K562 (cell line): ENCODE measurements around the gene NELL1. TPM values are rescaled to one million over a fixed set of nuclear protein-coding genes. Genes with fewer than 3 reads are reported as not detected.

Experiments
- DEAF1 ChIP-seq: fragments of 450-650 bp; formaldehyde crosslinking; IDR thresholded peaks from 2 replicates; pipeline ENCODE4 v1.4.0; 2020; ENCODE audit warnings: mild to moderate bottlenecking, moderate library complexity
- JUN ChIP-seq, 2 experiments: sonication (generic) in 1 of 2; formaldehyde crosslinking in 1 of 2; IDR thresholded peaks; 2 replicates each; pipeline versions ENCODE4 v1.6.1 to v1.8.0; 2012 to 2022; ENCODE audit warnings: borderline replicate concordance in 2 of 2, mild to moderate bottlenecking in 2 of 2, improper control_type of control experiment in 1 of 2, low read depth in 1 of 2, low read length in 1 of 2, missing genetic modification reagents in 1 of 2
- JUND ChIP-seq, 2 experiments: IDR thresholded peaks; 2 replicates in 1 of 2; 3 replicates in 1 of 2; pipeline ENCODE4 v1.6.1; 2011; ENCODE audit warnings: borderline replicate concordance in 2 of 2, low read depth in 2 of 2, low read length in 2 of 2, improper control_type of control experiment in 1 of 2, missing biosample characterization in 1 of 2, missing genetic modification characterization in 1 of 2, missing genetic modification reagents in 1 of 2
- ZBTB33 ChIP-seq: sonication (generic); formaldehyde crosslinking; IDR thresholded peaks from 2 replicates; pipeline ENCODE4 v1.8.1; 2023; ENCODE audit warnings: mild to moderate bottlenecking, missing genetic modification reagents
- ZNF449 ChIP-seq: fragments of 250-450 bp; sonication (Bioruptor Pico); IDR thresholded peaks from 2 replicates; pipeline ENCODE4 v1.8.0; 2022; ENCODE audit warnings: moderate library complexity, mild to moderate bottlenecking, inconsistent platforms
- polyA plus RNA-seq, 8 experiments: library from polyadenylated mRNA; depleted of rRNA in 4 of 8; stranded (reverse) in 5 of 8; unstranded in 3 of 8; fragments of >200 nt; fragmentation: Nextera tagmentation in 2 of 8; fragmentation: Illumina TruSeq in 1 of 8; extraction: Ambion mirVana in 2 of 8; extraction: Trizol in 1 of 8; gene quantifications; 2 replicates each; pipeline versions ENCODE4 v1.2.1 to v1.2.3, GENCODE V29; 2011 to 2014; ENCODE audit warnings: inconsistent platforms in 1 of 8, missing spikeins in 1 of 8
- total RNA-seq, 7 experiments: library from RNA; depleted of rRNA in 6 of 7; stranded (reverse); fragments of >200 nt in 6 of 7; fragmentation: Illumina TruSeq in 2 of 7; extraction: Trizol in 2 of 7; gene quantifications; 2 replicates each; pipeline versions ENCODE4 v1.2.1 to v1.2.3, GENCODE V29; 2011 to 2021; ENCODE audit warnings: low replicate concordance in 1 of 7
- TF ChIP-seq, protein P1 (sequence below): sonication (generic); formaldehyde crosslinking; IDR thresholded peaks from 2 replicates; pipeline ENCODE4 v1.8.0; 2022; ENCODE audit warnings: missing genetic modification reagents, mild to moderate bottlenecking, borderline replicate concordance

NELL1 gene
- total and polyA plus RNA-seq, 9 of the 15 experiments (the other 6 are each of a cell fraction or from before 2014, with no cell fraction given) = not detected

- TF ChIP-seq DEAF1 (CRISPR knock-in tag) (no peak), JUN (IDR thresholded peaks at IDR 0.05; ENCODE audit: borderline replicate concordance, low read depth, low read length) (no peak), JUN (CRISPR knock-in tag; IDR thresholded peaks at IDR 0.05; ENCODE audit: borderline replicate concordance) (no peak), JUND (IDR thresholded peaks at IDR 0.05; ENCODE audit: borderline replicate concordance, low read depth, low read length) (no peak), JUND (tag; IDR thresholded peaks at IDR 0.05; ENCODE audit: borderline replicate concordance, low read depth, low read length) (no peak), ZBTB33 (no peak), ZNF449 (CRISPR knock-in tag) (no peak)
- TF ChIP-seq, protein P1, sequence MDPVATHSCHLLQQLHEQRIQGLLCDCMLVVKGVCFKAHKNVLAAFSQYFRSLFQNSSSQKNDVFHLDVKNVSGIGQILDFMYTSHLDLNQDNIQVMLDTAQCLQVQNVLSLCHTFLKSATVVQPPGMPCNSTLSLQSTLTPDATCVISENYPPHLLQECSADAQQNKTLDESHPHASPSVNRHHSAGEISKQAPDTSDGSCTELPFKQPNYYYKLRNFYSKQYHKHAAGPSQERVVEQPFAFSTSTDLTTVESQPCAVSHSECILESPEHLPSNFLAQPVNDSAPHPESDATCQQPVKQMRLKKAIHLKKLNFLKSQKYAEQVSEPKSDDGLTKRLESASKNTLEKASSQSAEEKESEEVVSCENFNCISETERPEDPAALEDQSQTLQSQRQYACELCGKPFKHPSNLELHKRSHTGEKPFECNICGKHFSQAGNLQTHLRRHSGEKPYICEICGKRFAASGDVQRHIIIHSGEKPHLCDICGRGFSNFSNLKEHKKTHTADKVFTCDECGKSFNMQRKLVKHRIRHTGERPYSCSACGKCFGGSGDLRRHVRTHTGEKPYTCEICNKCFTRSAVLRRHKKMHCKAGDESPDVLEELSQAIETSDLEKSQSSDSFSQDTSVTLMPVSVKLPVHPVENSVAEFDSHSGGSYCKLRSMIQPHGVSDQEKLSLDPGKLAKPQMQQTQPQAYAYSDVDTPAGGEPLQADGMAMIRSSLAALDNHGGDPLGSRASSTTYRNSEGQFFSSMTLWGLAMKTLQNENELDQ (CRISPR knock-in tag) = no peak
Measured at GRCh38 chr11:21582791-21583190, 913.4 kb downstream of the NELL1 start (continued).
